ENCODE measurements around the gene AFF1.
"Not testable (repeated sequence)": the region's sequence is repeated elsewhere in the genome, so short reads cannot be mapped to it uniquely, and the experiment has no call there.

AFF1 gene

DNA sequence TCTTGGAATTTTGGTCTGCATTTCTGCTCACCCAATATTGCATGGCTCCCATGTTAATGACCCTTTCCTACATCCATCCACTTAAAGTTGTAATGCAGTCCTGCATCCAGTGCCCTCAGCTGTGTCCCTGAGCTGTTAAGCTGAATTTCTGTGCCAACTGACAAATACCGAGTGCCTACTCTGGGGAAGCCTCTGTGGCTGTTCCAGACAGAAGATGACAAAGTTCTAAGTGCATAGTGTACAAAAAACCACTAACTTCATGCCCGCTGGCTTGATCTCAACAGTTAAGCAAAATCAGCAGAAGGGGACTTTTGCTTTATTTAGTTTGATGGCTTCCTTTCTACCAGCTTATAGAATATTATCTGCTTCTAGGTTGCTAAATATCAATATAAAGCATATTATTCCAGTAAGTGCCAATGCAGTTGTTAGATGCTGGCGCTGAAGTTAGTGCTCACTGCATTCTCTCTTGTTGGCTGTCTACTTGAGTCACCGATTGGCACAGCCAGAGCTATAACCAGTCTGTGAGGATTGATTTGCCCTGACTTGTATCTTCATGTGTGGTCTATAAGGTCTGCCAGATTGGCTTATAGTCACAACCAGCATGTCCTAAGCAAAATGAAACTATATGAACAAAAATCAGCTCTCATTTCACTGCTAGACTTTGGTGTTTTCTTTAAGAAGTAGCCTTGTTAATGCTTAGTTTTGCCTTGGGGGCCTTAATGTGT is 186.7 kb downstream of the AFF1 start:
- DNase-seq = no peak

GRCh38 chr4:87122252-87122651 is 187.4 kb downstream of the AFF1 start:
- no peak for DNase-seq

GRCh38 chr4:87126056-87126455 is 191.2 kb downstream of the AFF1 start:
- no peak for DNase-seq

GRCh38 chr4:87128006-87128705 is 193.3 kb downstream of the AFF1 start:
- DNase-seq = no peak

GRCh38 chr4:87129681-87130080 is 194.9 kb downstream of the AFF1 start:
- no peak for DNase-seq

DNA sequence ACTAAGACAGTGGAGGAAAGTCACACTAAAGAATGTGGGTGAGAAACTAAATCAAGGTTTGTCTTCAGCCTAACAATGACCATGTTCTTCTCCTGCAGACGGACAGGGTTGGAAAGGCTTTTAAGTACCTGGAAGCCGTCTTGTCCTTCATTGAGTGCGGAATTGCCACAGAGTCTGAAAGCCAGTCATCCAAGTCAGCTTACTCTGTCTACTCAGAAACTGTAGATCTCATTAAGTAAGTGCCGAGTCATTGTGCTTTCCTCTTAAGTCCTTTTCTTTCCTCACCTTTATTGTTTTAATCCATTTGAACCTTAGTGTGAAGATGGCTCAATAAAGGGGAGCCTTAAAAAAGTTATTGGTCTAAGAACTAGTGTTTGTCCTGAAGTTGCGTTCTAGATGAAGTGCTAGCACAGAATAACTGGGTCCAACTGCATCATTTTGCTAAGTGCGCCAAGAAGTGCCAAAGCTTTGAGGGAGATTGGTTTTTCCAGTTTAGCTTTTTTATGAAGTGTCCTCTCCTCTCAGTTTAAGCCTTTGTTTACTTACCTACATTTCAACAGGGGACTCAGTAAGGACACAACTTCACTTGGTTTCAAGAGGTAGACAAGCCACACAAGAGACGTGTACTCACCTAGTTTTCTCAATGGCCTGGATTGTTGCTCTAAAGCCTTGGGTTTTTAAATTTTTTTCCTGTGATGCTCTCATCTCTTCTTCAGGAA is 196.3 kb downstream of the AFF1 start:
- no peak for DNase-seq

DNA sequence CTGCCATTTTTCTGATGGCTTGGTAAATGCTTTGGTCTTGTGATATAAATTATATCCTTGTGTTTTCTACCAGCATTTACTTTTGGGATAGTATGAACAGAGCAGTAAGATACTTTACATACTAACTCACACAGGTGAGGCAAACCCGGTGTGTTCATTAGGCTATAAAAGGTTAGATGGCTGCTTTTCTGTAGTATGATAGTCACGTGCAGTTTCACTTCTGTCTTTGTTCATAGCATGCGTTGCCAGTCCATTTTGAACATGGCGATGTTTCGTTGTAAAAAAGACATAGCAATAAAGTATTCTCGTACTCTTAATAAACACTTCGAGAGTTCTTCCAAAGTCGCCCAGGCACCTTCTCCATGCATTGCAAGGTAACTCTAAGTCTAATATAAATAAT is 197.2 kb downstream of the AFF1 start:
- DNase-seq = no peak

DNA sequence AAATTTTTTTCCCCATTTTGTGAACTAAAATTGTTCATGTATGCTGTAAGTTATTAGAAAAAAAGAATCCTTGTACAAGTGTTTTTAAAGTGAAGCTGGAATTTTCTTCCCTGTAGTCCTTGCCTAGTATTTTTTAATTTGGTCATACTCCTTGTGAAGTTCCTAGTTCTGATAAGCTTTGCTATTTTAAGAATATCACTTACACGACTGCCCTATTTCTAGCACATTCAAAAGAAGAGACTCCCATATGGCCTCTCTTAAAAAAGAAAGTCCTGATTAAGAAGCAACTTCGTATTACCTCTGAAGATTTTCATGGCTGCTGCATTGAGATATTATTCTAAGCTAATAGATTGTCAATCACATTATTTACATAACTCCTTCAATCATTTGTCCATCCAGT is 198.4 kb downstream of the AFF1 start:
- DNase-seq = no peak

DNA sequence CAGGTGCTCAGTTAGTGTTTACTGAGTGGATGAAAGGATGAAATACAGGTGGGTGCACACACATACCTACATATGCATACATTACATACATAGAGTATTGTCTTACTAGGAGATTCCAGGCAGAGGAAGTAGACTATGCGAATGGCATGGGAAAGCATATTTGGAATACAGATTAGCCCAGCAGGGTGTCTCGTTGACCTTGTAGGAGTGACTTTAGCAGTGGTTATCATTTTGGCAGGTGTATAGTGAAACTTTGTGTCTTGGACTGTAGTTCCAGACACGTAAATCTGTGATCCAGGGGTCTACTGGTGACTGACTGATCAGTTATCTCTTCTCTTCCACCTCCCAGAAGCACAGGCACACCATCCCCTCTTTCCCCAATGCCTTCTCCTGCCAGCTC is 199.3 kb downstream of the AFF1 start:
- no peak for DNase-seq

- DNase-seq = peak; percentile 38
These were observed 206.6 kb downstream of the AFF1 start for GRCh38 chr4:87141428-87141827.

DNA sequence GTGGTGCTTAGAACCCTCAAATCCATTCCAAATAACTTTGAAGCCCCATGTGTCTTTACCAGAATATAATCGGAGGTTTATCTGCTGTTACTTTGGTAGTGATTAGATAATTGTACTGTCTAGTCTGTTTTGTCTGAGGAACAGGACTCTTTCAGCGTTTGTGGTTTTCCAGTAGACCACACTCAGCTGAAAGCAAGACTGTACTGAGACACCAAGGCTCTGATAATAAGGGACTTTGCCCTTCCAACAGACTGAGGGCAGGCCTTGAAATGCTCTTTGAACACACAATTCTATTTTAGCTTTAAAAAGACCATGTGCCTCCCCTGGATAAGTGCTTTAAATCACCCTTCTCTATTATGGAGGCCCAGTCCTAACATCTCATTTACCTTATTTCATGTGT is 209.5 kb downstream of the AFF1 start:
- DNase-seq = no peak

DNA sequence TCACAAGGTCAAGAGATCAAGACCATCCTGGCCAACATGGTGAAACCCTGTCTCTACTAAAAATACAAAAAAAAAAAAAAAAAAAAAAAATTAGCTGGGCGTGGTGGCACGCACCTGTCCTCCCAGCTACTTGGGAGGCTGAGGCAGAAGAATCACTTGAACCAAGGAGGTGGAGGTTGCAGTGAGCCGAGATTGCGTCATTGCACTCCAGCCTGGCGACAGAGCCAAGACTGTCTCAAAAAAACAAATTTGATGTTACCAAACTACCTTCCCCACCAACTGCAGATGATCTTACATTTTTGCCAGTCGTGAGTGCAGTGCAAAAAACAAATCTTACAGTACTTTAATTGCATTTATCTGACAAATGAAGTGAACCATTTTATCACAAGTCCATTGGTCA is 211.1 kb downstream of the AFF1 start:
- not testable (repeated sequence) for DNase-seq

GRCh38 chr4:87147116-87147515 is 212.3 kb downstream of the AFF1 start:
- no peak for DNase-seq

DNA sequence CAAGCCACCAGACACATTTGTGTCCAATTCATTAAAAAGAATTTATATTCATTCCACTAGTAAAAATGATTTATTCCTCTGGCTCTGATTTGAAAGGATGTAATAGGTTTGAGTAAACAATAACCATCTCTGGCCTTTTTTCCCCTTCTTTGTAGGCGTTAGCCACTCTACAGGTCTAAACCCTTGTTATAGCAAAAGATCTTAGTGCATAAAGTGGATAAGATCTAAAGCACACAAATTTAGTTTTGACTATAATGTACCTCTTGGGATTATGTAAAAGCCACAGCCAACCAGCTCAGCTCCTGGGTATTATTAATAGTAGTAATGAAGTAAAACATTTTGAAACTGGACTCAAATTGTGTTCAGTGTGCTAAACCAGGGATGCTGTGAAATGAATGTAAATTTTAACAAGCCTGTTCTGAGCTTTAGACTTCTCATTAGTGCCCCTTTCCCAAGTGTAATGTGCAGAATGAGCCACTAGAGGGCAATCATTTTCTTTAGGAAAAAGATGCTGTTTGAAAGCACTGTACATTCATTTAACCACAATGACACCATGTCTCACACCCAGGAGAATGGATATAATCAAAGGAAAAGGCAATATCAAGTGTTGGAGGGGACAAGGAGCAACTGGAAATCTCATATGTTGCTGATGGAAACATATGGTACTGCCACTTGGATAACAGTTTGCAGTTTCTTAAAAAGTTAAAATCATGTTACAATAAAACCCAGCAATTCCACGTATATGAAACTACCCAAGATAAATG is 215.9 kb downstream of the AFF1 start:
- peak; percentile 90 for DNase-seq

DNA sequence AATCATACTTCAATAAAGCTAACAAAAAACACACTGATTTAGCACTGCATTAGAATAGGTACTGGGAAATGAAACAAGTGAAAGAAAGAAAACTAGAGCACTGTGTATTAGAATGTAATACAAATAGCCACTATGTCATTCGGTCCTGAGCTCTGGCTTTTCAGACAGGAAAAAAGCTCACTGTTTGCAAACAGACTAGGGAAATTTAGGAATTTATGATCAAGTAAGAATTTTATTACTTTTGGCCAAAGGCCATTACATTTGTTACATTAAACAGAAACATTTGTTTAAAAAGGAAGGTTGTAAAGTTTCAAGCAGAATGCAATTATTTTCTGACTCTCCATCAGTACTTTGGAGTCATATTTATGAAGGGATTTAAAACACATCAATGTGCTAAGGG is 216.9 kb downstream of the AFF1 start:
- no peak for DNase-seq

GRCh38 chr4:87152310-87153041 is 217.7 kb downstream of the AFF1 start:
- no peak for DNase-seq

DNA sequence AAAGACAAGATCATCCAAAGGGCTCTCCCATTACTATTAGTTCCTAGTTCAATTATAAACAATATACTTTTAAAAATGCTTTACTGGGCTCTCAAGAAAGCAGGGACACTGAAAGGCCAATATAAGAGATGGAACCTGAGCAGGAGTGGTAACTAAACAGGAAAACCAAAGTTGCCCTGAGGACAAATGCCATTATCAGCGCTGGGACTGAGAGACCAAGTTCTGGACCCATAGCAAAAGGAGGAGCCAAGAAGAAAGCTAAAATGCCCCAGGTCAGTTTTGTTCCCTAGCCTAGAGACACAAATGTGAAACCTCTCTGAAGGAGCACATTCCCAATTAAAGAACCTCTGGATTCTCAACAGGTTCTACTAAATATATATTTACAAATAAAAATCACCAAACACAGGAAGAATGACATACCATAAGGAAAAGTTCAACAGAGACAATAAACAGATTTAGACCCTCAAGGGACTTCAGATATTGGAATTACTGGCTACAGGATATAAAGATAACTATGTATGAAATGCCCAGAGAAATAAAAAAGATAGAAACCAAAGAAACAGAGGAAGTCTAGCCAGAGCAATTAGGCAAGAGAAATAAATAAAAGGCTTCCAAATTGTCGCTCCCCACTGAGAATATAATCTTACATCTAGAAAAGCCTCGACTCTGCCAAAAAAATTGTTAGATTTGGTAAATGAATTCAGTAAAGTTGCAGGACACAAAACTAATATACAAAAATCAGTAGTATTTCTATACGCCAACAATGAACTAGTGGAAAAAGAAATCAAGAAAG is 218.5 kb downstream of the AFF1 start:
- DNase-seq = no peak

DNA sequence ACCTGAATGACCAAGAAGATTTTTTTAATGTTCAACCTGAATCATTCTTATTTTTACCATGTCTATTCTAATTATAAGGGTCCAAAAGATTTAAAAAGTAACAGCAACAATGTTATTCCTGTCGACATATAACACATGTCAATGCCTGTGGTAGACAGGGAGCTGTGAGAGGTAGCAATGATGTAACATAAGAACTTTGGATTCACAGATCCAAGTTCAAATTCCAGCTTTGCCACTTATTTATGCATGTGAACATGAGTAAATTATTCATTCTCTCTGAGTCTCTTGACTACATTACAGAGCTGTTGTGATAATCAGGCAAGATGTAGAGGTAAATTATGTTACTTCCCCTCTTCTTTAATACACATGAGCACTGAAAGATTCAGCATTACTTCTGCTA is 231.1 kb downstream of the AFF1 start:
- DNase-seq = no peak

DNA sequence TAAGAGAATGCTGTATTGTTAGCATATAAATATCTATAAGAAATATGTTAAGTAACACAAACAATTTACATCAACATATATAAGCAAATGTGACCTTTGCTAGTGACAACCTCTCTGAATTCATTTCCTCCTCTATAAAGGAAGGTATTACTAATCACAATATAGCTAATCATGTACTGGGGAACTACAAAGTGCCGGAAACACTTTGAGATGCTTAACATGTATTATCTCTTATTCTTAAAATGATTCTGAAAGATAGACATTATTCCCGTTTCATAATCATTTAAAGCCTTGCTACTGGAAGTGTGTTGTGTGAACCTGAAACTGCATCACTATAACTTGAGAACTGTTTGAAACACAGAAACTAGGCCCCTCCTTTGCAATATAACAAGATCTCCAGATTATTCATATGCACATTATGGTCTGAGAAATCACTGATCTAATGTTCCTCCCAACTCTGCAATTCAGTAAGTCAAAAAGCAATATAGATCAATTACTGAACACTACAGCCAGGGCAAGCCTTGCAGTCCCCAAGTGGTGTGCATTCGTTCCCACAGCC is 231.6 kb downstream of the AFF1 start:
- no peak for DNase-seq

- no peak for DNase-seq
These were observed 237.1 kb downstream of the AFF1 start for GRCh38 chr4:87171944-87172343.

GRCh38 chr4:87174672-87175071 is 239.9 kb downstream of the AFF1 start:
- DNase-seq = no peak

All from suppressor macrophage treated with lipopolysaccharide for 4 hours (primary cell).